DMS153 treated with DMSO at 0.1 percent for 48 hours (cell line): ENCODE measurements around the gene SPRED2.

Experiments used
- DNase-seq: peaks from one replicate; lab custom pipeline; 2025; ENCODE audit not compliant: unreplicated experiment; lab: John Stamatoyannopoulos, UW

SPRED2 gene

DNA sequence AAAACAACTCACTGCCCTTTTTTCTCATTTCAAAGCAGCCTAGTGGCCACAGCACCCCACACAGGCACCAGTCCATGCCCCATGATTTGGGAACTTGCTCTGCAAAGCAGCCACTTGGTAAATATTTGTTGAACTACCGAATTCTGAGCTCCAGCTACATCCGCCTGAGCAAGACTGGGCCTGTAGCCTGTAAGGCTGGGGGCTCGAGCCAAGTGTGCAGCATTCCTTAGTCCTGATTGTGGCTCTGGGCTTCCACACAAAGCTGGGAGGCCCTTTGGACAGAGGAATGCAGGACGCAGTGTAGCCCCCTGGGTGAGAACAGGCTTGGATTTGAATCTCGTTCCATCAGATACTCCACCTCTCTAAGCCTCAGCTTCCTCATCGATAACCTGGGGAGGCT is 116.3 kb downstream of the SPRED2 start:
- DNase-seq, result no peak

DNA sequence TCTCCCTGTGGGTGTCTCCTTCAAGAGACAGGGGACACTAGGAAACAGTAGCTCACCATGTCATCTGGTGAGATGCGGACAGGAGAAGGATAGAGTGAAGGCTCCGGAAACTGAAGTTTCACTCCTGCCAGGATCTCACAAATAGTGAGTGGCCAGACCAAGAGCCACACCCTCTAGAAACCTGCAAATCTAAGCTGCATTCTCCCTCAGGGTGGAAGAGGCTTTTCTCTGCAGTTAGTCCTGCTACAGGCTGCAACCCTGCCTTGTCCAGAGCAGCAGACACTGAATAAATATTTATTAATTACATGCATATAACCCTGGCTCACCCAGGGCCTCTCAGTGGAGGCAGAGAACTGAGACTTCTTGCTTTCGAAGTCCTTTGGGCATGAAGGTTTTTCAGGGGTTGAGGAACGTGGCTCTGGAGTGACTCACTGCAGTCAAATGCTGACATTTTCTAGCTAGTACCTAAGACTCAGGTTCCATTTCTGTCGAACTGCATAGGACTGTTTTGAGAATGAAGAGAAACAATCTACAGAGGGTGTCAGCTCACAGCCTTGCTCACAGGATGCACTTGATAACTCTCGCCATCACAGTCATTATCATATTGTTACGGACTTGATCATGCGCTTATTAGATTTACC is 117.5 kb downstream of the SPRED2 start:
- no peak for DNase-seq

DNA sequence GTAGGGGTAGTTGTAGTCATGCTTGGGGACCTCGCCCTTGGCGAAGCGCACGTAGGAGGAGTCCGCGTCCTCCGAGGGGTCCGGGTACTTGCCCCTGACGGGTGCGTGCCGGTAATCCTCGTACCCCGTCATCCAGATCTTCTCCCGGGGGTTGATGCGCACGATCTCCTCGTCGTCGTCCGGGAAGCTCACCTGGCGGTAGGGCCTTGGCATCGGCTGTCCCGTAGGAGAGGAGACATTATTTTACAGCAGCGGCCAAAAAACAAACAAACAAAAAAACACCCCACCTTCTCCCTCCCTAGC is 118.5 kb downstream of the SPRED2 start:
- DNase-seq, result no peak

DNA sequence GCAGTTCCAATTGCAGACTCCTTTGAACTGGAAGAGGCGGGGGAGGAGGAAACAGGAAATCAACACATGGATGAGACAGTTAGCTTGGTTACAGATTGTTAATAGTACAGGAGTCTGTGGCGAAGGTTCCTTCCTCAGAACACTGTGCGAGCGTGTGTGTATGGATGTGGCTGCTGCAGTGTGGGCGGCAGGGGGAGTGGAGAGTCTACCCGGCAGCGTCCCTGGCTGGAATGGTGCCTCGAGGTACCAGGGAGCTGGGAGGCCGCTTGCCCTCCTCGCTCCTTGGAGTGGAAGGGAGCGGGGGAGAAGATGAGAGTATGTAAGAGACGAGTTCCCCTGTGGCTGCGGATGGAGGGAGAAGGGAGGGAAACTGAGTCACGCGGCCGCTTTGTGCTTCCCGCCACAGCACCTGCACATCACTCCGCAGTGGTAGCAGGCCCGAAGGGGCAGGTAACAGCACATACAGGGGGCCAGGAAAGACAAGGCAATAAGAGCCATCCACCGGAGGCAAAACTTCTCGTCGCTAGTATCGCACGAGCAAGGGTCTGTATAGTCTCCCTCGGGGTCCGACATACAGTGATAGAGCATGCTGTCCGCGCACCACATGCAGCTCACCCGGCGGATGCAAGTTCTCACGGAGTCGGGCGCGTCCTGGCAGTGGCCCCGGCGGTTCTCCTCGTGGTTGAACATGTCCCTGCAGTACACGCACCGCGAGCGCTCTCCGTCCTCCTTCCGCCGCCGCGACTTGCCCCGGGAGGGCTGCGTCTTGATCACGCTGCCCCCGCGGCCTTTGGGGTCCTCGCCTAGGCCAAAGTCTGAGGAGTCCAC is 119.1 kb downstream of the SPRED2 start:
- no peak for DNase-seq

DNA sequence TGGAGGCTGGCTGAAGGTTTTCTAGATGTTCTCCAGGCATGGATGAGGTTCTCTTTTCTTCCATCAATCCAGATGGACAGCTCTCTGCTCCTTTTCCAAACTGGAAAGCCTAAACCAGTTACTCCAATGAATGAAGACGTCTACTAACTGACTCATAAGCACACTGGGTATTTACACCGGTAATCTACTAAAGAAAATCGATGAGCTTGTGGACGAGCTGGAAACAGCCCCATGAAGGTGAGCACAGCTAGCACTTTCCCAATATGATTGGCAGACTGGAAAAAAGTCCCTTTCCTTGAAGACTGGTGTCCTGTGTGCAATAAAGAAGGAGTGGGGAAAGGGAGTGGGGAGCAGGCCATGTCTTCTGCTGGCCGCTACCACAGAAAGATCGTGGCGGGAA is 120.8 kb downstream of the SPRED2 start:
- no peak for DNase-seq

DNA sequence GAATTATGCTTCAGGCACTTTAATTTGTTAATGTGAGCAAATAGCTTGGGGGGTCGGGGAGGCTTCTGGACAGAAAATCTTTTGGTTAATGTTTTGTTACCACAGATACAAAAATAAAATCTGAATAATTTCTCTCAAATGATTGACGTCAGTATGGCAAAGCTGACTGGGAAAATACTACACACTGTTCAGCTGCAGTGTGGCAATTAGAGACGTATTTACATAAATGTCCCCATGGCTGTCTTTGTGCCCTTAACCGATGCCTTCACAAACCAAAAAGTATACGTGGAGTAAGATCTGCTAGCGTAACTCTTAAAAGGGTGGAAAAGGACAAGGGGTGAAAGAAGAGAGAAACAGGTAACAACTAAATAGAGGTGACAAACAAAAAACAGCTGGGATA is 121.3 kb downstream of the SPRED2 start:
- DNase-seq, result no peak

DNA sequence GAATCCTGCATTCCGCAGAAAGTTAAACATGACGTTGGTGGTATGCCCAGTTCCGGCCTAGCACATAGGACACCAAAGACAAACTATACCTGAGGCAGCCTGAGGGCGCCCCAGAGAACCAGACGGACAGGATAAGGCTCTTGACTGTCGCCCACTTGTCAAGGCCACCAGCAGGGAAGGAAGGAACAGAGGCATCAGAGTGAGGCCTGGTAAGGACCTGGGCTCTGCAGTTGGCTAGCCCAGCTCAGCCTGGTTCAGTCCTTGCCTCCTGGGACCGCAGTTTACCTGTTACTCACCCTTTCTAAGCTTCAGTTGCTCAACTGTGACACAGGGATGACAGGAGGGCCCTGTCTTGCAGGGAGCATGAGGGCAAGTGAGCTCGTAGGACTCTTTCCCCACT is 122.7 kb downstream of the SPRED2 start:
- DNase-seq, result no peak

DNA sequence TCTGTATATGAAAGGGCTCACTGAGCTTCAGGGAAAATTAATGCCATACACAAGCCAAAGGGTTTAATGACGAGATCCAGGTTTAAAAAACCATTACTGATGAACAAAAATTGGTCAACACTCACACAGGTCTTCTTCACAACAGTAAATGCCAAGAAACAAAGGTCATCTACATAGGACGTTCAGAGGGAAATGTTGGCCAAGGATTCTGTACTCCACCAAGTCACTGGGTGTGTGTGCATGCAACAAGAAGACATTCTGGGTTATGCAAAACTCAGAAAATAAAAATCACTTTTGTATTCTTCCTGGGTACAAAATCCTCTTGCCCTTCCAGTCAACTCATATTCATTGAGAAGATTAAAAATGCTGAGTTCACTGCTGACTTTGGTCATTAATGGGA is 126.5 kb downstream of the SPRED2 start:
- no peak for DNase-seq

DNA sequence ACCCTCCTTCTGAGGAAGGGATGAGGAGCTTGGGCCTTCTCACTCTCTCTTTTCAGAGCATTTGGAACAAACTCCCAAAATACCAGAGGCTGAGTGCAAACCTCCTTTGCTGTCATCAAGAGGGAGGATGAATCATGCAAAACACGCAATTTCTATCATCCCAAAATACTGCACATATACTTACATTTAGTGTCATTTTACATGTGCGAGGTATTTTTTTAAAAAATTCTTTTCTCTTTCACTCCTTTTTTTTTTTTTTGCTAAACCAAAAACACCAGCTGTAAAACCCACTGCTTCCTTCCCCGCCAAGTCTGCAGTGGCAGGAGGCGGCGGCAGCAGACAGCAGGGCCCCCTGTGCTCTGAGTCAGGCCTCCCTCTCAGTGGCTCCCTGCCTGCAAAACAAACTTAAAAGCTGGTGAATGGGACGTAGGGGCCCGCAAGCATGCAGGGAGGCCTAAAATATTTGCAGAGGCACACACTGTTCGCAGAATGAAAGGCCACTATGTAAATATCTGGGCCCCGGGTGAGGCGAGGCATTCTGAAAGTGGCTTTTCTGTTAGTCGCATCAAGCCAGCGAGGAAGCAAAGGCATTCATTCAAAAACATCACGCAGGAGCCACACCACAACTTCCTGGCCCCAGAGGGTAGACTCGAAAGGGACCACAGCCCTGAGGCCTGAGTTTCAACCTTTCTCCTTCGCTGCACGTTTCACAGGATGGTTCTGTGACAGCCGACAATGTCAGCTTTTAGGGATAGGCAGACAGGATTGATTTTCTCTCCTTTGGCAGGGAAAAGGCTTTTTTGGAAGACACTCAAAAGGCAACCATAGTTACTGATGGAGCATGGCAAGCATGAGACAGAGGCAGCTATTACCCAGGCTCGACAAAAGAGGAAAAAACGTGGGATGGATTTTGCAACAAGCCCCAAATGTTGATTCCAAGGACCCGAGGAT is 131.4 kb downstream of the SPRED2 start:
- DNase-seq, result peak; percentile 48

DNA sequence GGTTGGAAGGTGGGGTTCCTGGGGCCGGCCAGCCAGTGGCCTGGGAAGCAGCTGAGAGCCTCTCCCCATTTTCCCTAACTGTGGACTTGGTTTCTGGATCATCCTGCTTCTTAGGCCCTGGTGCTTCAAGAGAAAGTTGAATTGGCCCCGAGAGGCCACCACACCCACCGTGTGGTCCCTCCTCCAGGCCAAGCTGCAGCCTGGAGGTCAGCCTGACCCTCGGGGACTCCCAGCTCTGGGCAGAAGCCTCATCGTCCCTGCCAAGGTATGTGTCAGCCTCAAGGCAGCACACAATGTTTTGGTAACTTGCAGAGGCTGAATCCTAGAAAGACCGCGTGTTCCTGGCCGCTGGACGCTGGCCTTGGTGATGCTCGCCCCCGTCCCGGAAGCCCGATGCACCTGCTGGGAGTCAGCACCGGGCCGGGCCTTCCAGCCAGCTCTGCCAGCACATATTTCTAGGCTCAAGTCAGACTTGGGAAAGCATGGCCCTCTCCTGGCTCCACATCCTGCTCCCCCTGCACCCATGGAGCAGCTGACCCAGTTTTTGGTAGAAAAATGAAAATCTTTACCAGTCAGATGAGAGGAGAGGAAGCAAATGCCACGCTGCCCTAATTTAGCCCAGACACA is 132.2 kb downstream of the SPRED2 start:
- no peak for DNase-seq

DNA sequence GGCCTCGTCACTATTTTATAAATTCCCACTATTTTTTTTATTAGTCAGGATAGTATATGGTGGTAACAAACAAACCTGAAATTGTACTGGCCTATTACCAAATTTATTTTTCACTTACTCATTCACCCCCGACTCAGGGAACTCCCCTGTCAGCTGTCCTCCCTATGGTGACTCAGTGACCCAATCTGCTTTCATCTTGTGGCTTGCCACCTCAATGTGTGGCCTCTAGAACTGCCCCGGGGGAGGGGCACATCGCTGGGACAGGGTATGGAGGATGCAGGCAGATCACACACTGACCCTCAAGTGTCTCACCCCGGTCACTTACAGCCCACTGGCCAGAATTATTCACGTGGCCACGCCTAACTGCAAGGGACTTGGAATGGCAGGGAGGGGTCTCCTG is 133.2 kb downstream of the SPRED2 start:
- no peak for DNase-seq

DNA sequence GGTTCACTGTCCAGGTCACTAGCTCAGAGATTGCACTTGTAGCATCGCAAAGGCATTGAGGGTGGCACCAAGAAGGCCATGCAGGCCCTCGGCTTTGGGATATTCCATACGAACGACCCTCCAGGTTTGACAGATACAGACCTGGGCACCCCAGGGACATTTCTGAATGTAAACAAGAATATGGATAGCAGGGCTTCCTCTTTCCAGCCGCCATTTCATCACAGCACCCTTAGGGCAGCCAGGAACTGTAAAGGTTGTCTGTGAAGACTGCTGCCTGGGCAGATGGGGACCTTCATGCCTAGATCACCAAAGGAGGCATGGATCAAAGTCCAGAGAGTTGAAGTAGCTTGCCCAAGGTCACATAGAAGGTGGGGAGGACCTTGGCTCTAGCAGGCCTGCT is 134.3 kb downstream of the SPRED2 start:
- no peak for DNase-seq

DNA sequence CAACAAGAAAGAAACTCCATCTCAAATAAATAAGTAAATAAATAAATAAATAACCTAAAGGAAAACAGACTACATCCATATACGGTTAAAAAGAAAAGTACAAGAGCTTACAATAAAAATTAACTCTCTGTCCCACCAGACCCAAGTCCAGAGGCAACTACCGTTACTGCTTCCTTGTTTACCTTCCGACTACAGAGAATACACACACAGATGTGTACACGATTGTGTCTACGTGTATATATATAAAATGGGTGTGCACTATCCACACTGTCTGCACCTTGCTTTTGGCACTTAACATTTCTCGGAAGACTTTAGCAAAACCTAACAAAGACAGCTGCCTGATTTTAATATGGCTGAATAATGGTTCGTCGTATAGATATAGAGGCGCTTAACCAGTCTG is 134.9 kb downstream of the SPRED2 start:
- no peak for DNase-seq

DNA sequence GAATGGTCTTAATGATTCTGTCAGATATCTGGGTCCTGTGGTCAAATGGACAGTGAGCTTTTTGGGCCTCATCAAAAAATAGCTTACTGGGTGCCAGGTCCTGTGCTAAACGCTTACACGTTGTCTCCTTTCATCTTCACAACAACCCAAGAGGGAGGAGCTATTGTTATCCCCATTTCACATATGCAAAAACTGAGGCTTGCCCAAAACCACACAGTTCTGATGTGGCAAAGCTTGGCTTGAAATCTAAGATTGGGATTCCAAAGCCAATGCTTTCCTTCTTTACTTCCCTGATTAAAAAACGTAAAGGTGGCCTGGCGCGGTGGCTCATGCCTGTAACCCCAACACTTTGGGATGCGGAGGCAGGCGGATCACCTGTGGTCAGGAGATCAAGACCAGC is 135.4 kb downstream of the SPRED2 start:
- no peak for DNase-seq

DNA sequence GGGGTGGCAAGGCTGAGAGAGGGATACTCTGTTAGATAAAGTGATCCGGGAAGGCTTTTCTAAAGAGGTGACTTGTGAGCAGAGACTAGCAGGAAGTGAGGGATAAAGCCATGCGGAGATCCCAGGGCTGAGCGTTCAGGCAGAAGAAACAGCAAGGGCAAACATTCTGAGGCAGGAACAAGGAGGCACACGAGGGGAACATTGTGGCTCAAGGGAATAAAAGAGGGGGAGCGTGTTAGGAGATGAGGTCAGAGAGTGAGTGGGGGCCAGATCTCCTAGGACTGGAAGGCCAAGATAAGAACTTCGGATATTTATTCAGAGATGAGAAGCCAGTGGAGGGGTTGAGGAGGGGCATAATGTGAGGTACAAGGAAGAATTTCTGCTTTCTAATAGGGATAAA is 137.7 kb downstream of the SPRED2 start:
- DNase-seq, result no peak

DNA sequence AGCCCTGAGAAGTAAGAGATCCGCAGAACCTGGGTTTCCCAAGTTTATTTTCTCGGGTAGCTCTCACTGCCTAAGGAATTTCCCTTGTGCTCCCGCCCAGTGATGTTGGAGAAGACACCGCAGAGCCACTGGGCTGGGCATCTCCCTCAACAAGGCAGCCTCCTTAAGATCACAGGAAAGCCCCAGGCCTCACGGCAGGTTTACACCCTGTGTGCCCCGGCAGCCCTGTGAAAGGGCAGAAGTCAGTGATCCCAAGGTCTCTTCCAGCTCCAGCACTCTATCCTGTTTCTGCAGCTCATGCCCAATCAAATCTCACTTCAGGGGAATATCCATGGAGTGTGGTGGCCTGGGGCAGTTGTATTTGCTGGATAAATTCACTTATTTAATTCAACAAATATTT is 138.3 kb downstream of the SPRED2 start:
- no peak for DNase-seq

DNA sequence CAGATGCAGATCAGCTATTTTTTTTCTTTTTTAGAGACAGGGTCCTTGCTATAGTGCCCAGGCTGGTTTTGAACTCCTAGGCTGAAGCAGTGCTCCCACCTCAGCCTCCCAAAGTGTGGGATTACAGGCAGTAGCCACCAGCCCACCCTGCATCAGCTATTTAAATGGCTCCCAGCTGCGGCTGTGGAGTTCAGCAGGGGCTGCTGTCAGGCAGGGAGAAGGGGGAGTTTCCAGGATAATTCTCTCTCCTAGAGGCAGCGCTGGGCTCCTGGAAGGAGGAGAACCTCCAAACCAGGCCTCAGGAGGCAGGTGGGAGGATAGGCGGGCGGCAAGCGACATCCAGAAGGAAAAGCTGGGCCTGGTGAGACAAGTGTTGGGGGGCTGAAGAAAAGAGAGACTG is 139.0 kb downstream of the SPRED2 start:
- DNase-seq, result no peak

DNA sequence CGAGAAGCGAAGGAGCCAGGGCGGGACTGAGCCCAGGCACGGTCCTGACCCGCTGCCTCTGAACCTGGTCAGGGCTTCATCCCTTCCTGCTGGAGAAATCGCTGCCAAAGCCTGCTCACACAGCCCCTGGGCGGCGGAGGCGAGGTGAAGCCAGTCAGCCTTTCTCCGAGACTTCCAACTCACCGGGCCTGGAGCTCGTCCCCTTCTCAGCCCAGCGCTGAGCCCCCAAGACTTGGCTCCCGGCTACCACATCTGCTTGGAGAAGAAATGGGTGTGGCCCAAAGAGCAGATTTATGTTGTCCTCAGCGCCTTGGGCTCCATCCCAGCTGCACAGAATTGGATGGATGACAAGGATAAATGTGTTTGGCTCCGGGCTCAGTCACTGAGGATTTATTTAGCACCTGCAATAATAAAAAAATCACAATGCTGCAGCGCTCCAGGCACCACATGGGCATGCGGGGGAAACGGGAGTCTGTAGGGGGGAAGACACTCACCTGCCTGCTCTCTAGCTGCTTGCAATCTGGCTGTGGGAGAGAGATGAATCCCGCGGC is 139.9 kb downstream of the SPRED2 start:
- no peak for DNase-seq

DNA sequence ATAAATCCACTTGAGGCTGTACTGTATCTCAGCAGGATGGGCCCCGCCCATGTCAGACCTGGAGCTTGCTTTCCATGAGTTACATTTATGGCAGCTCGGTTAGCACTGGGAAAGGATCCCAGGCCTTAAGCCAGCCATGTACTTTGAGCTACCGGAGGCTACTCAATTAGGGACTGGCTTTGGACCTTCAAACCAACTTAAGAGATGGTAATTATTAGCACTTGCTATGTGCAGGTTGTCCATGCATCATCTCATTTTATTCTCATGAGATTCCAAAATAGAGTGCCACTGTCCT is 140.3 kb downstream of the SPRED2 start:
- no peak for DNase-seq

DNA sequence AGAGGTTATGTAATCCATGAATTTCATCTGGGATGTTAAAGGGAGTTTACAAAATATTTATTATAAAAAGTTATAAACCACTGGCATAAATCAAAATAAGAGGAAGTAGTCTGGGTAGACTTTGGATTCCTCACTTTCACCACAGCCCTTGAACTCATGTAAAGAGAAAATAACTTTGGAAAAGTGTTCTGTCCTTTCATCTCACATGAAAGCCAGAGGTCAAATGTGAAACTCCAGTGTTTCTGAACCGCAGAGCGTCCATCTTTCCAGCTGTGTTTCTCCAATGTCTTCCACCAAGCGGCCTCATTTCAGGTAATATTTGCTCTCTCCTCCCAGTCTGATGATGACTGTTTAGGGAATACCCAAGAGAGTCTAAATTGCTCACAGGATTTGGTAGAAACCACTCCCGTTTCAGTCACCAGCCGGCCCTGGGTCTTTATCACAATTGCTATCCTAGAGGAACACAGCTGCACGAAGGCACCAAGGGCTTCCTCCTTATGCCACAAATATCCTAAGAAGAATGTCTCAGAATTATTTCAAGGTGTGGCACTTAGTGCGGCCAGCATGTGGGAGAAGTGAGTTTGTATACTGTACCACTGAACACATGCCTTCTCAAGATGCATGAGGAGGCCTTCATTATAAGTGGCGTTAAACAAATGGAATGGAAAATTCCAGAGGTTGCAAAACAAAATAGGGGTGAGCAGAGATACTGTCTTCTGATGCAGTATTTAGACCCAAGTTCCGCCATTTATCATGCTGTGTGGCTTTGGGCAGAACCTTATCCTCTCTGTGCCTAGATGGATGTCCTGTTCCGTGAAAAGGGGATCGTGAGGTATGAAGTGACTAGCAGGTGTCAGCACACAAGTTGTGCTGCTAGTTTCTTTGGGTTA is 140.9 kb downstream of the SPRED2 start:
- no peak for DNase-seq
